Upper lobe of left lung (tissue), 6 donors: Measurements from ENCODE around the gene PTPRN2. TPM values are rescaled to one million over a fixed set of nuclear protein-coding genes. Genes with fewer than 3 reads are reported as not detected.
"Not testable (repeated sequence)": the region's sequence is repeated elsewhere in the genome, so short reads cannot be mapped to it uniquely, and the experiment has no call there.

Experiments used
- ATAC-seq, 2 donors: fragments of 200-7000 bp; cut with Tn5 transposase; one replicate each; pipeline ENCODE4 v1.9.1; 2022; ENCODE audit warnings: mild to moderate bottlenecking in 2 of 2, moderate library complexity in 2 of 2; ENCODE audit not compliant: low FRiP score in 2 of 2
- DNase-seq, 2 donors: peaks; one replicate each; pipeline ENCODE4 v3.0.0-alpha.2; 2019 to 2020
- H3K27ac ChIP-seq, 4 donors: fragments of 200-600 bp; sonication (generic); one replicate each; pipeline ENCODE4 v1.5.1; 2016 to 2019
- H3K27me3 ChIP-seq, 4 donors: fragments of 200-600 bp; sonication (generic); one replicate each; pipeline ENCODE4 v1.5.1; 2017 to 2019
- H3K36me3 ChIP-seq, 4 donors: fragments of 200-600 bp; sonication (generic); one replicate each; pipeline ENCODE4 v1.5.1; 2016 to 2019
- H3K4me1 ChIP-seq, 4 donors: fragments of 200-600 bp; sonication (generic); one replicate each; pipeline ENCODE4 v1.5.1; 2018 to 2019
- H3K4me3 ChIP-seq, 4 donors: fragments of 200-600 bp; sonication (generic); one replicate each; pipeline ENCODE4 v1.5.1; 2017 to 2019; ENCODE audit warnings: mild to moderate bottlenecking in 2 of 4, moderate library complexity in 1 of 4
- H3K9me3 ChIP-seq, 4 donors: fragments of 200-600 bp; sonication (generic); one replicate each; pipeline ENCODE4 v1.5.1; 2018 to 2019
- CTCF ChIP-seq, 6 experiments: fragments of 450-650 bp in 4 of 6; fragments of 200-600 bp in 2 of 6; sonication (generic) in 2 of 6; IDR thresholded peaks; one replicate each; pipeline ENCODE4 v1.5.1; 2016 to 2019; ENCODE audit warnings: antibody characterized with exemption in 6 of 6
- EP300 ChIP-seq, 4 donors: sonication (generic); formaldehyde crosslinking; IDR thresholded peaks; one replicate each; pipeline ENCODE4 v1.5.1; 2017; ENCODE audit warnings: antibody characterized with exemption in 4 of 4, control low read depth in 2 of 4
- POLR2A ChIP-seq, 4 donors: fragments of 450-650 bp; IDR thresholded peaks; one replicate each; pipeline ENCODE4 v1.5.1; 2016 to 2017; ENCODE audit warnings: antibody characterized with exemption in 4 of 4, mild to moderate bottlenecking in 2 of 4
- POLR2AphosphoS5 ChIP-seq, 2 donors: sonication (generic); formaldehyde crosslinking; IDR thresholded peaks; one replicate each; pipeline ENCODE4 v1.5.1; 2017; ENCODE audit warnings: antibody characterized with exemption in 2 of 2
- WGBS, 2 donors: methylation state at CpG; one replicate each; pipeline ENCODE4 v1.1.5; 2017 to 2018; 5-methylcytosine and 5-hydroxymethylcytosine counted together
- total RNA-seq, 6 donors: library from RNA; depleted of rRNA in 4 of 6; stranded (reverse); fragments of >200 nt in 4 of 6; gene quantifications; one replicate each; pipeline versions ENCODE4 v1.1.0 to v1.2.1, GENCODE V29; 2016 to 2021
- donor health status: DM: no; HTN: no; CAD: no; lungs with moderate emphysema.
- donor health status: DM: no; HTN: yes; CAD: no; lungs with severe emphysema.

PTPRN2 gene
- total RNA-seq, 6 donors from 2014 or later, result 3.3 to 7.9 (median 5.2) TPM

DNA sequence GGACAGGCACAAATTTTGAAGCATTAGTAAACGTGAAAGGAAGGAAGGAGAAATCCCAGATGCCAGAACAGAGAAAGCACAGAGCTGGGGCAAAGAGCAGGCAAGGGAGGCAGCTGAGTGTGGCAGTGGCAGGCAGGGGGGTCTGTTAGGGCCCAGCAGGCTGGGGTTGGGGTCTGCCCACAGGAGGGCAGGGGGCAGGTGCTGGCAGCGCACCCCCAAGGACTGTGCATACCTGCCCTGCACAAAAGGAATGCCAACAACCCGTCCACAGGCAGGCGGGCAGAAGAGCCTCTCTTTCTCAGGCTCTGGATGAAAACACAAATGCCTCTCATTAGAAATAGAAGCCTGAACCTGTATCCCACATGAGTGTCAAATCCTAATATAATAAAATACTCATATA, 552.3 kb downstream of the PTPRN2 start:
- Histone ChIP-seq H3K27ac (no peak overlapping the region), H3K9me3 (peaks cover 6 to 16% (median 14%) of the 10 kb centered on the region in 4 donors), H3K4me1 (no peaks in the 10 kb centered on the region), H3K4me3 (no peak overlapping the region), H3K36me3 (no peaks in the 10 kb centered on the region), H3K27me3 (no peaks in the 10 kb centered on the region)
- TF ChIP-seq POLR2A (IDR thresholded peaks at IDR 0.05) (no peak), CTCF (IDR thresholded peaks at IDR 0.05) (no peak), EP300 (IDR thresholded peaks at IDR 0.05) (no peak), POLR2AphosphoS5 (IDR thresholded peaks at IDR 0.05) (no peak)
- ATAC-seq (no peak), DNase-seq (peak in 1 of 2 donors; percentile 18)
- 68 to 76% methylated on average over 4 of the region's 4 CpGs for WGBS, 2 donors

DNA sequence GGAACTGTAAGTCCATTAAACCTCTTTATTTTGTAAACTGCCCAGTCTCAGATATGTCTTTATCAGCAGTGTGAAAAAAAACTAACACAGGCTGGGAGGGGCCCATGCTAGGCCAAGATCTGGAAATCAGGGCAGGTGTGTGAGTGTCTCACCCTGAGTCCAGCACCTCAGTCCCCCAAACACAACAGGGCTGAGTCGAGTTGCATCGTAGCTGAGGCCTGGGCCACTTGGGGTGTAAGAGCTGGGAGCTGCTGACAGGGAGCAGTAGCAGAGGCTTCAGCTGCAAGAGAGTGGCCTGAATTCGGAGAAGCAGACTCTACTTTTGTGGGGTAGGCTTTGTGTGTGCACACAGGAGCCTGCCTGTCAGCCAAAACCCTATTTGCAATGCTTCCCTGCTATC, 553.1 kb downstream of the PTPRN2 start:
- WGBS, 2 donors, result 66 to 87% methylated on average over 3 of the region's 3 CpGs

GRCh38 chr7:158033925-158034324, 553.7 kb downstream of the PTPRN2 start:
- H3K27ac ChIP-seq, H3K4me1 ChIP-seq, ATAC-seq, H3K36me3 ChIP-seq, H3K27me3 ChIP-seq, H3K4me3 ChIP-seq, DNase-seq, H3K9me3 ChIP-seq: not testable (repeated sequence)
- 86 to 90% methylated on average over 4 to 6 of the region's 6 CpGs for WGBS, 2 donors

More for the DNA sequence above, 553.1 kb downstream of the PTPRN2 start:
- H3K4me3 ChIP-seq, result no peak overlapping the region
- H3K4me1 ChIP-seq, result no peaks in the 10 kb centered on the region
- DNase-seq (no peak), ATAC-seq (no peak)
- H3K27ac ChIP-seq, result no peak overlapping the region
- H3K36me3 ChIP-seq, result no peaks in the 10 kb centered on the region
- no peak for TF ChIP-seq EP300 (IDR thresholded peaks at IDR 0.05)
- no peak for TF ChIP-seq CTCF (IDR thresholded peaks at IDR 0.05)
- TF ChIP-seq POLR2A (IDR thresholded peaks at IDR 0.05), result no peak
- no peak for TF ChIP-seq POLR2AphosphoS5 (IDR thresholded peaks at IDR 0.05)
- H3K9me3 ChIP-seq, result peaks cover 6 to 11% (median 9%) of the 10 kb centered on the region in 4 donors
- no peaks in the 10 kb centered on the region for H3K27me3 ChIP-seq

GRCh38 chr7:158033196-158033595, 554.4 kb downstream of the PTPRN2 start:
- WGBS, 2 donors, result 80 to 88% methylated on average over 8 of the region's 8 CpGs
- H3K4me1 ChIP-seq, result no peaks in the 10 kb centered on the region
- no peaks in the 10 kb centered on the region for H3K36me3 ChIP-seq
- no peaks in the 10 kb centered on the region for H3K27me3 ChIP-seq
- TF ChIP-seq POLR2AphosphoS5 (IDR thresholded peaks at IDR 0.05) (no peak), POLR2A (IDR thresholded peaks at IDR 0.05) (no peak), EP300 (IDR thresholded peaks at IDR 0.05) (no peak), CTCF (IDR thresholded peaks at IDR 0.05) (no peak)
- no peak for ATAC-seq
- no peak overlapping the region for H3K4me3 ChIP-seq
- no peak overlapping the region for H3K27ac ChIP-seq
- peaks cover 0 to 2% (median 0%) of the 10 kb centered on the region in 4 donors for H3K9me3 ChIP-seq
- no peak for DNase-seq

- H3K27ac ChIP-seq, result no peak overlapping the region
- 83 to 85% methylated on average over 11 of the region's 11 CpGs for WGBS, 2 donors
- no peaks in the 10 kb centered on the region for H3K36me3 ChIP-seq
- ATAC-seq, result no peak
- no peaks in the 10 kb centered on the region for H3K4me1 ChIP-seq
- H3K9me3 ChIP-seq, result peaks cover 0 to 2% (median 0%) of the 10 kb centered on the region in 4 donors
- no peaks in the 10 kb centered on the region for H3K27me3 ChIP-seq
- H3K4me3 ChIP-seq, result no peak overlapping the region
- TF ChIP-seq POLR2A (IDR thresholded peaks at IDR 0.05) (no peak), CTCF (IDR thresholded peaks at IDR 0.05) (no peak), EP300 (IDR thresholded peaks at IDR 0.05) (no peak), POLR2AphosphoS5 (IDR thresholded peaks at IDR 0.05) (no peak)
- DNase-seq, result no peak
These were observed 555.0 kb downstream of the PTPRN2 start for GRCh38 chr7:158032561-158033115.
